SK-N-SH (cell line): ENCODE data around the gene PTPRD. TPM values are rescaled to one million over a fixed set of nuclear protein-coding genes. Genes with fewer than 3 reads are reported as not detected.

ENCODE experiments used
- CTCF ChIA-PET: fragments of 300-600, 350-600 bp; formaldehyde crosslinking; extraction: SDS; loops from one replicate; lab custom pipeline; 2021; lab: Yijun Ruan, JAX
- POLR2A ChIA-PET: fragments of 350-600 bp; sonication (Branson Sonifier 250); formaldehyde crosslinking; extraction: SDS; loops from one replicate; lab custom pipeline; 2020; ENCODE audit warnings: antibody characterized with exemption, inconsistent platforms; lab: Yijun Ruan, JAX
- DNase-seq: peaks from one replicate; pipeline ENCODE4 v3.0.0; 2012
- H2AFZ ChIP-seq: fragments of 200-600 bp; sonication (generic); 2 replicates; pipeline ENCODE4 v1.8.1; 2016; ENCODE audit warnings: antibody characterized with exemption, mild to moderate bottlenecking, low read depth
- H3F3A ChIP-seq: fragments of 200-600 bp; sonication (generic); replicated peaks from 2 replicates; pipeline ENCODE3; 2016; ENCODE audit warnings: antibody characterized with exemption, mild to moderate bottlenecking; ENCODE audit not compliant: insufficient read depth
- H3K27ac ChIP-seq, 2 experiments: fragments of 200-500 bp in 1 of 2; fragments of 200-600 bp in 1 of 2; sonication (Bioruptor generic) in 1 of 2; sonication (generic), shearing (Covaris generic) in 1 of 2; 2 replicates each; pipeline versions ENCODE4 v1.5.1 to v1.6.1; 2014 to 2016; ENCODE audit warnings: low read depth in 2 of 2, inconsistent platforms in 1 of 2, low read length in 1 of 2, mild to moderate bottlenecking in 1 of 2, mixed read lengths in 1 of 2
- H3K27me3 ChIP-seq: fragments of 200-600 bp; sonication (generic), shearing (Covaris generic); 2 replicates; pipeline ENCODE4 v1.6.1; 2016; ENCODE audit warnings: mixed run types; ENCODE audit not compliant: insufficient read depth
- H3K36me3 ChIP-seq, 2 experiments: fragments of 200-500 bp in 1 of 2; fragments of 200-600 bp in 1 of 2; sonication (Bioruptor generic) in 1 of 2; sonication (generic) in 1 of 2; replicated peaks in 1 of 2; 2 replicates each; pipeline versions ENCODE3 to v1.5.1; 2014 to 2016; ENCODE audit warnings: low read length in 1 of 2, mild to moderate bottlenecking in 1 of 2; ENCODE audit not compliant: insufficient read depth in 2 of 2, control insufficient read depth in 1 of 2
- H3K4me1 ChIP-seq, 2 experiments: fragments of 200-500 bp in 1 of 2; fragments of 200-600 bp in 1 of 2; sonication (Bioruptor generic) in 1 of 2; sonication (generic), shearing (Covaris generic) in 1 of 2; 2 replicates each; pipeline versions ENCODE4 v1.5.1 to v1.6.1; 2014 to 2016; ENCODE audit warnings: low read depth in 1 of 2, low read length in 1 of 2, mixed run types in 1 of 2; ENCODE audit not compliant: insufficient read depth in 2 of 2, control insufficient read depth in 1 of 2
- H3K4me2 ChIP-seq: fragments of 200-600 bp; sonication (generic), shearing (Covaris generic); 2 replicates; pipeline ENCODE4 v1.6.1; 2017; ENCODE audit warnings: mixed run types
- H3K4me3 ChIP-seq, 2 experiments: fragments of 200-500 bp in 1 of 2; fragments of 200-600 bp in 1 of 2; sonication (Bioruptor generic) in 1 of 2; sonication (generic), shearing (Covaris generic) in 1 of 2; 2 replicates each; pipeline versions ENCODE4 v1.5.1 to v1.8.1; 2014 to 2016; ENCODE audit warnings: low read depth in 2 of 2, inconsistent platforms in 1 of 2, low read length in 1 of 2, mild to moderate bottlenecking in 1 of 2, mixed read lengths in 1 of 2, moderate library complexity in 1 of 2
- H3K79me2 ChIP-seq: fragments of 200-600 bp; sonication (generic); 2 replicates; pipeline ENCODE4 v1.8.1; 2017; ENCODE audit warnings: mild to moderate bottlenecking; ENCODE audit not compliant: insufficient read depth
- H3K9ac ChIP-seq: fragments of 200-600 bp; sonication (generic); 2 replicates; pipeline ENCODE4 v1.6.1; 2017; ENCODE audit warnings: mixed run types
- H3K9me2 ChIP-seq: fragments of 200-600 bp; sonication (generic); 2 replicates; pipeline ENCODE4 v1.6.1; 2017; ENCODE audit warnings: mixed run types
- H3K9me3 ChIP-seq: fragments of 200-600 bp; sonication (generic); 2 replicates; pipeline ENCODE4 v1.6.1; 2017; ENCODE audit warnings: mixed run types, mild to moderate bottlenecking, moderate library complexity
- H4K20me1 ChIP-seq: fragments of 200-600 bp; sonication (generic); 2 replicates; pipeline ENCODE4 v1.6.1; 2017; ENCODE audit warnings: mild to moderate bottlenecking, mixed run types; ENCODE audit not compliant: insufficient read depth
- CHD2 ChIP-seq: fragments of 150-350 bp; IDR thresholded peaks from 2 replicates; pipeline ENCODE4 v1.6.1; 2018; ENCODE audit warnings: low read length; ENCODE audit not compliant: partially characterized antibody
- EZH2phosphoT487 ChIP-seq: fragments of 200-600 bp; sonication (generic); IDR thresholded peaks from 2 replicates; pipeline ENCODE4 v1.6.1; 2017; ENCODE audit warnings: low read depth, mixed run types, mild to moderate bottlenecking, antibody characterized with exemption, moderate library complexity, borderline replicate concordance
- FOSL2 ChIP-seq: IDR thresholded peaks from 2 replicates; pipeline ENCODE4 v1.4.0; 2012; ENCODE audit warnings: low read depth, mild to moderate bottlenecking, moderate library complexity, borderline replicate concordance
- FOXJ3 ChIP-seq: sonication (generic); formaldehyde crosslinking; IDR thresholded peaks from 2 replicates; pipeline ENCODE4 v1.5.1; 2020; ENCODE audit warnings: mild to moderate bottlenecking, missing genetic modification reagents
- FOXM1 ChIP-seq: IDR thresholded peaks from 2 replicates; pipeline ENCODE4 v1.4.0; 2012; ENCODE audit warnings: low read depth, mild to moderate bottlenecking
- JUND ChIP-seq: IDR thresholded peaks from 2 replicates; pipeline ENCODE4 v1.4.0; 2012
- MEF2A ChIP-seq: IDR thresholded peaks from 2 replicates; pipeline ENCODE4 v1.4.0; 2012; ENCODE audit warnings: low read depth, borderline replicate concordance
- POLR2AphosphoS5 ChIP-seq: IDR thresholded peaks from 2 replicates; pipeline ENCODE4 v1.6.1; 2012; ENCODE audit warnings: low read depth, low read length
- TCF12 ChIP-seq: IDR thresholded peaks from 2 replicates; pipeline ENCODE4 v1.4.0; 2012
- YY1 ChIP-seq: IDR thresholded peaks from 2 replicates; pipeline ENCODE4 v1.4.0; 2012; ENCODE audit warnings: low read depth, mild to moderate bottlenecking
- WGBS: methylation state at CpG from one replicate; pipeline ENCODE4 v1.1.6; 2017; ENCODE audit warnings: low lambda C conversion rate; 5-methylcytosine and 5-hydroxymethylcytosine counted together
- polyA plus RNA-seq, 3 experiments: library from polyadenylated mRNA; depleted of rRNA; stranded (reverse); fragments of >200 nt; gene quantifications; 2 replicates each; pipeline ENCODE4 v1.2.3, GENCODE V29; 2012
- TF ChIP-seq, protein P1 (sequence below): IDR thresholded peaks from 2 replicates; pipeline ENCODE4 v1.6.1; 2012; ENCODE audit warnings: mild to moderate bottlenecking, low read depth, low read length, moderate library complexity
- TF ChIP-seq, protein P2 (sequence below): fragments of 150-350 bp; IDR thresholded peaks from 2 replicates; pipeline ENCODE4 v1.6.1; 2016; ENCODE audit warnings: mild to moderate bottlenecking, low read depth, low read length
- TF ChIP-seq, protein P3 (sequence below): fragments of 150-350 bp; IDR thresholded peaks from 2 replicates; pipeline ENCODE4 v1.6.1; 2017; ENCODE audit warnings: antibody characterized with exemption, low read length, low read depth, borderline replicate concordance
- TF ChIP-seq, protein P4 (sequence below): IDR thresholded peaks from 2 replicates; pipeline ENCODE4 v1.4.0; 2012; ENCODE audit warnings: low read depth, borderline replicate concordance

Gene PTPRD
- polyA plus RNA-seq, 1 of the 3 experiments (the other 2 are of a cell fraction), result 0.15 TPM

DNA sequence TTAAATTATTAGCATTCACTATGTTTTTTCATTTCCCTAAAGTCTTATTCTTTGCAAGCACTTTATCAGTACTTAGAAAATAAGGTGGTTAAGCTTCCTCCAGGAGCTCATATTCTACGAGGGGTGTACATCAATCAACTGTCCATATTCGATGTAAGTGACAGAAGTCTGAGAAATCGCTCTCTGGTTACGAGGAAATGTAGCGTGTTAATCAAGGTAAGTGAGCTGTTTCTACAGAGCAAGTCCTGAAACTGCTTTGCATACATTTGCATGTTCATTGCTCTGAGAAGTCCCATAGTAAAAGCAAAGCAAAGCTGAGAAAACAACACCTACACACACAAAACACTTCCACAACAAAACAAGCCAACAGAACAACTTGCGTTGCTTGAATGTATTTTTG, 1919.3 kb downstream of the PTPRD start:
- Histone ChIP-seq H3K4me3 (no peak overlapping the region), H3K27ac (no peak overlapping the region), H2AFZ (no peak overlapping the region), H3K9me3 (no peaks in the 10 kb centered on the region), H3K9me2 (no peaks in the 10 kb centered on the region), H3F3A (no peaks in the 10 kb centered on the region), H3K36me3 (no peaks in the 10 kb centered on the region), H3K4me2 (no peak overlapping the region), H3K4me1 (no peaks in the 10 kb centered on the region; a peak in 1 of 4 replicates), H4K20me1 (no peaks in the 10 kb centered on the region), H3K9ac (no peak overlapping the region), H3K27me3 (no peaks in the 10 kb centered on the region), H3K79me2 (no peaks in the 10 kb centered on the region)
- WGBS, result 54% methylated on average over 6 of the region's 6 CpGs
- ChIA-PET CTCF (no interaction called here), POLR2A (no interaction called here)
- no peak for DNase-seq
- TF ChIP-seq, protein P1, sequence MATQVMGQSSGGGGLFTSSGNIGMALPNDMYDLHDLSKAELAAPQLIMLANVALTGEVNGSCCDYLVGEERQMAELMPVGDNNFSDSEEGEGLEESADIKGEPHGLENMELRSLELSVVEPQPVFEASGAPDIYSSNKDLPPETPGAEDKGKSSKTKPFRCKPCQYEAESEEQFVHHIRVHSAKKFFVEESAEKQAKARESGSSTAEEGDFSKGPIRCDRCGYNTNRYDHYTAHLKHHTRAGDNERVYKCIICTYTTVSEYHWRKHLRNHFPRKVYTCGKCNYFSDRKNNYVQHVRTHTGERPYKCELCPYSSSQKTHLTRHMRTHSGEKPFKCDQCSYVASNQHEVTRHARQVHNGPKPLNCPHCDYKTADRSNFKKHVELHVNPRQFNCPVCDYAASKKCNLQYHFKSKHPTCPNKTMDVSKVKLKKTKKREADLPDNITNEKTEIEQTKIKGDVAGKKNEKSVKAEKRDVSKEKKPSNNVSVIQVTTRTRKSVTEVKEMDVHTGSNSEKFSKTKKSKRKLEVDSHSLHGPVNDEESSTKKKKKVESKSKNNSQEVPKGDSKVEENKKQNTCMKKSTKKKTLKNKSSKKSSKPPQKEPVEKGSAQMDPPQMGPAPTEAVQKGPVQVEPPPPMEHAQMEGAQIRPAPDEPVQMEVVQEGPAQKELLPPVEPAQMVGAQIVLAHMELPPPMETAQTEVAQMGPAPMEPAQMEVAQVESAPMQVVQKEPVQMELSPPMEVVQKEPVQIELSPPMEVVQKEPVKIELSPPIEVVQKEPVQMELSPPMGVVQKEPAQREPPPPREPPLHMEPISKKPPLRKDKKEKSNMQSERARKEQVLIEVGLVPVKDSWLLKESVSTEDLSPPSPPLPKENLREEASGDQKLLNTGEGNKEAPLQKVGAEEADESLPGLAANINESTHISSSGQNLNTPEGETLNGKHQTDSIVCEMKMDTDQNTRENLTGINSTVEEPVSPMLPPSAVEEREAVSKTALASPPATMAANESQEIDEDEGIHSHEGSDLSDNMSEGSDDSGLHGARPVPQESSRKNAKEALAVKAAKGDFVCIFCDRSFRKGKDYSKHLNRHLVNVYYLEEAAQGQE, result no peak
- TF ChIP-seq FOXM1 (no peak), POLR2AphosphoS5 (no peak), FOXJ3 (no peak), EZH2phosphoT487 (no peak), MEF2A (no peak), FOSL2 (no peak), CHD2 (no peak), JUND (no peak), TCF12 (no peak), YY1 (no peak)
- TF ChIP-seq, protein P2, sequence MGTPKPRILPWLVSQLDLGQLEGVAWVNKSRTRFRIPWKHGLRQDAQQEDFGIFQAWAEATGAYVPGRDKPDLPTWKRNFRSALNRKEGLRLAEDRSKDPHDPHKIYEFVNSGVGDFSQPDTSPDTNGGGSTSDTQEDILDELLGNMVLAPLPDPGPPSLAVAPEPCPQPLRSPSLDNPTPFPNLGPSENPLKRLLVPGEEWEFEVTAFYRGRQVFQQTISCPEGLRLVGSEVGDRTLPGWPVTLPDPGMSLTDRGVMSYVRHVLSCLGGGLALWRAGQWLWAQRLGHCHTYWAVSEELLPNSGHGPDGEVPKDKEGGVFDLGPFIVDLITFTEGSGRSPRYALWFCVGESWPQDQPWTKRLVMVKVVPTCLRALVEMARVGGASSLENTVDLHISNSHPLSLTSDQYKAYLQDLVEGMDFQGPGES, result no peak
- TF ChIP-seq, protein P3, sequence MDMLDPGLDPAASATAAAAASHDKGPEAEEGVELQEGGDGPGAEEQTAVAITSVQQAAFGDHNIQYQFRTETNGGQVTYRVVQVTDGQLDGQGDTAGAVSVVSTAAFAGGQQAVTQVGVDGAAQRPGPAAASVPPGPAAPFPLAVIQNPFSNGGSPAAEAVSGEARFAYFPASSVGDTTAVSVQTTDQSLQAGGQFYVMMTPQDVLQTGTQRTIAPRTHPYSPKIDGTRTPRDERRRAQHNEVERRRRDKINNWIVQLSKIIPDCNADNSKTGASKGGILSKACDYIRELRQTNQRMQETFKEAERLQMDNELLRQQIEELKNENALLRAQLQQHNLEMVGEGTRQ, result no peak
- TF ChIP-seq, protein P4, sequence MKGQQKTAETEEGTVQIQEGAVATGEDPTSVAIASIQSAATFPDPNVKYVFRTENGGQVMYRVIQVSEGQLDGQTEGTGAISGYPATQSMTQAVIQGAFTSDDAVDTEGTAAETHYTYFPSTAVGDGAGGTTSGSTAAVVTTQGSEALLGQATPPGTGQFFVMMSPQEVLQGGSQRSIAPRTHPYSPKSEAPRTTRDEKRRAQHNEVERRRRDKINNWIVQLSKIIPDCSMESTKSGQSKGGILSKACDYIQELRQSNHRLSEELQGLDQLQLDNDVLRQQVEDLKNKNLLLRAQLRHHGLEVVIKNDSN, result no peak
